Heart right ventricle (tissue), 16 donors: ENCODE data around the gene NAA10. TPM values are rescaled to one million over a fixed set of nuclear protein-coding genes. Genes with fewer than 3 reads are reported as not detected.

Experiments used
- ATAC-seq, 8 donors: fragments of 200-7000 bp; cut with Tn5 transposase; one replicate each; pipeline ENCODE4 v1.9.1; 2020; ENCODE audit warnings: mild to moderate bottlenecking in 8 of 8, moderate library complexity in 8 of 8, moderate number of reproducible peaks in 1 of 8
- DNase-seq, 2 donors: peaks; one replicate each; pipeline ENCODE4 v3.0.0-alpha.2; 2020
- H3K27ac ChIP-seq, 10 donors: fragments of 200-600 bp; sonication (generic) in 2 of 10; one replicate each; pipeline versions ENCODE4 v1.5.0 to v1.8.0; 2020 to 2022; ENCODE audit warnings: mild to moderate bottlenecking in 3 of 10
- H3K27me3 ChIP-seq, 7 donors: fragments of 200-600 bp; one replicate each; pipeline ENCODE4 v1.8.0; 2021 to 2022; ENCODE audit warnings: mild to moderate bottlenecking in 2 of 7
- H3K36me3 ChIP-seq, 9 donors: fragments of 200-600 bp; sonication (generic) in 1 of 9; one replicate each; pipeline versions ENCODE4 v1.5.0 to v1.8.0; 2020 to 2022; ENCODE audit warnings: mild to moderate bottlenecking in 2 of 9
- H3K4me1 ChIP-seq, 9 donors: fragments of 200-600 bp; sonication (generic) in 1 of 9; one replicate each; pipeline versions ENCODE4 v1.5.0 to v1.8.0; 2020 to 2022; ENCODE audit warnings: mild to moderate bottlenecking in 4 of 9
- H3K4me3 ChIP-seq, 10 donors: fragments of 200-600 bp; sonication (generic) in 2 of 10; one replicate each; pipeline versions ENCODE4 v1.5.0 to v1.8.0; 2020 to 2022; ENCODE audit warnings: mild to moderate bottlenecking in 7 of 10, moderate library complexity in 2 of 10
- H3K9me3 ChIP-seq, 11 donors: fragments of 200-600 bp in 10 of 11; sonication (generic) in 2 of 11; one replicate each; pipeline versions ENCODE4 v1.5.0 to v1.8.0; 2013 to 2022; ENCODE audit warnings: mild to moderate bottlenecking in 2 of 11, control low read depth in 1 of 11, moderate library complexity in 1 of 11
- CTCF ChIP-seq, 9 donors: fragments of 200-600 bp; sonication (generic) in 2 of 9; IDR thresholded peaks; one replicate each; pipeline versions ENCODE4 v1.5.0 to v1.8.0; 2021 to 2022; ENCODE audit warnings: antibody characterized with exemption in 9 of 9, mild to moderate bottlenecking in 5 of 9, moderate library complexity in 1 of 9
- WGBS, 2 donors: extraction: QIAGEN DNeasy Blood & Tissue Kit; methylation state at CpG; one replicate each; pipeline ENCODE4 v1.1.7; 2013; ENCODE audit warnings: inconsistent platforms in 1 of 2; 5-methylcytosine and 5-hydroxymethylcytosine counted together
- intact Hi-C, 10 donors: fragments of 100-400 bp; cut with DNase I; formaldehyde crosslinking; loops; one replicate each; pipeline versions ENCODE4 v1.11.1 to v1.14.2; 2022
- microRNA-seq, 2 donors: library from miRNA; unstranded; fragments of <30 nt; microRNA quantifications; one replicate each; pipeline ENCODE4 v1.2.0, GENCODE V29; 2021
- polyA plus RNA-seq, 2 donors: library from polyadenylated mRNA; stranded (reverse); fragments of 200-250 nt; gene quantifications; one replicate each; pipeline ENCODE4 v1.2.3, GENCODE V29; 2013
- total RNA-seq, 10 donors: library from RNA; stranded (reverse); fragmentation: NEBNext Ultra II Directional in 3 of 10; extraction: Animal tissue kit (Norgen Biotek cat#: 25700) in 3 of 10; gene quantifications; one replicate each; pipeline versions ENCODE4 v1.2.1 to v1.2.4, GENCODE V29; 2021 to 2023
- donor health status: Arrhythmogenic right ventricular cardiomyopathy.
- donor health status: ischemic (EF 13 %, LVEDD 7.1; RV severe dilation, severe dysfunction).
- donor health status: healthy with polysubstance abuse.
- donor health status: DM: no; HTN: yes; CAD: no.
- donor health status: DM: no; HTN: no; CAD: no.
- donor health status: ischemic (EF 25% LVEDD 6.9; RV normal size, moderate dysfunction).
- donor health status: ischemic (EF 25% LVEDD 5.7; RV mildly dilated, moderate dysfunction).
- donor health status: healthy.
- donor health status: DM: yes; HTN: yes; CAD: no.
- donor health status: Ischemic cardiomyopathy.
- donor health status: ischemic (EF 35%, LVEDD 5.7; RV mildly dilated, moderate dysfunction).
- donor health status: nonischemic (EF 11% LVEDD 7.7; RV severe dilation, severe dysfunction).
- donor health status: DM: yes; HTN: yes; CAD: no.
- donor health status: PGD.
- donor health status: ischemic (EF 29% LVEDD 5.4; RV normal size, mild dysfunction).
- donor health status: nonischemic (EF 23%, LVEDD 6.1; RV moderate dilation, normal function).

Gene NAA10
- total and polyA plus RNA-seq, 12 donors: 46.9 to 228 (median 62.2) TPM

DNA sequence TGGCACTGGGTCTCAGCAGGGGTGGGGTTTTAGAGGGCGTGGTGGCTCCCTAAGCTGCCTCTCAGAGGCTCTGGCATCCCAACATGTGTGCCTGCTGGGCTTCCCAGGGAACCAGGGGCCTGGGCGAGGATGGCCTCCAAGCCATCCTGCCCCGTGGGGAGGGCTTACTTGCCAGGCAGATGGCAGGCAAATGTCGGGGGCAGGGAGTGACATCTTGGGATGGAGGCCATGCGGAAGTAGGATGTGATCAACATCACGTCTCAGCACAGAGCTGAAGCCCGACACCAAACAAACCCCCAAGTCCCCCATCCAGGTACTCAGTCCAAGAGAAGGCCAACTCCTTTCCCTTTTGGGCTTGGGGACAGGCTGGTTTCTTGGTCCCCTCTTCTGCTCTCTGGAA is 53.6 kb downstream of the NAA10 start:
- H3K27ac ChIP-seq: no peak overlapping the region
- intact Hi-C loops: no loop called here
- TF ChIP-seq CTCF (IDR thresholded peaks at IDR 0.05): no peak
- ATAC-seq (no peak), DNase-seq (no peak)
- H3K27me3 ChIP-seq: peaks cover 0 to 97% (median 47%) of the 10 kb centered on the region in 7 donors
- H3K36me3 ChIP-seq: no peaks in the 10 kb centered on the region
- WGBS, 2 donors: 76 to 78% methylated on average over 6 to 7 of the region's 7 CpGs
- no peaks in the 10 kb centered on the region for H3K9me3 ChIP-seq
- peaks cover 0 to 6% (median 0%) of the 10 kb centered on the region in 9 donors for H3K4me1 ChIP-seq
- no peak overlapping the region for H3K4me3 ChIP-seq

- ATAC-seq (no peak), DNase-seq (no peak)
- Histone ChIP-seq H3K27me3 (peaks cover 0 to 100% (median 44%) of the 10 kb centered on the region in 7 donors), H3K4me3 (no peak overlapping the region), H3K9me3 (no peaks in the 10 kb centered on the region), H3K4me1 (peaks cover 0 to 4% (median 0%) of the 10 kb centered on the region in 9 donors), H3K36me3 (no peaks in the 10 kb centered on the region), H3K27ac (no peak overlapping the region)
- no peak for TF ChIP-seq CTCF (IDR thresholded peaks at IDR 0.05)
- intact Hi-C loops: no loop called here
- 12 to 26% methylated on average over 5 to 6 of the region's 6 CpGs for WGBS, 2 donors
Measured at GRCh38 chrX:153880440-153880815, 54.4 kb downstream of the NAA10 start.

GRCh38 chrX:153879741-153880439 is 54.9 kb downstream of the NAA10 start:
- H3K4me1 ChIP-seq: no peaks in the 10 kb centered on the region
- H3K9me3 ChIP-seq: no peaks in the 10 kb centered on the region
- 46 to 55% methylated on average over 10 to 12 of the region's 12 CpGs for WGBS, 2 donors
- ATAC-seq (no peak), DNase-seq (no peak)
- intact Hi-C loops: no loop called here
- no peak for TF ChIP-seq CTCF (IDR thresholded peaks at IDR 0.05)
- H3K4me3 ChIP-seq: no peak overlapping the region
- H3K27ac ChIP-seq: no peak overlapping the region
- no peaks in the 10 kb centered on the region for H3K36me3 ChIP-seq
- H3K27me3 ChIP-seq: peaks cover 0 to 100% (median 38%) of the 10 kb centered on the region in 7 donors

Small RNA genes within 50 kb of the gene (microRNA-seq; reads per million reads assigned to microRNA genes)
- gene MIR3202-1: 0 reads per million in 2 donors
- 0 reads per million in 2 donors for gene MIR3202-2

Other genes starting within 250 kb of the NAA10 start
- 100 to 1,000 TPM; 150 to 238 (median 186) TPM for gene SLC6A8, start 247.1 kb downstream of the NAA10 start, total RNA-seq
- gene SLC6A8, start 247.1 kb downstream of the NAA10 start, polyA plus RNA-seq: 100 to 1,000 TPM; 128 to 155 TPM
- 100 to 1,000 TPM in 3 of 10 donors, 10 to 100 TPM in 7; 70.2 to 140 (median 85.4) TPM for gene BCAP31, start 210.7 kb downstream of the NAA10 start, total RNA-seq
- gene BCAP31, start 210.7 kb downstream of the NAA10 start, polyA plus RNA-seq: 100 to 1,000 TPM in 1 of 2 donors, 10 to 100 TPM in 1; 82.2 to 164 TPM
- 10 to 100 TPM; 11.0 to 24.2 (median 14.4) TPM for gene ABCD1, start 210.2 kb downstream of the NAA10 start, total RNA-seq
- 10 to 100 TPM in 1 of 2 donors, 1 to 10 TPM in 1; 9.3 to 15.3 TPM for gene ABCD1, start 210.2 kb downstream of the NAA10 start, polyA plus RNA-seq
- gene PLXNB3, start 170.8 kb downstream of the NAA10 start, total RNA-seq: 1 to 10 TPM; 2.1 to 5.8 (median 4.3) TPM
- 1 to 10 TPM; 1.1 to 8.1 TPM for gene PLXNB3, start 170.8 kb downstream of the NAA10 start, polyA plus RNA-seq
- 10 to 100 TPM; 20.3 to 52.7 (median 44.8) TPM for gene SRPK3, start 154.0 kb downstream of the NAA10 start, total RNA-seq
- gene SRPK3, start 154.0 kb downstream of the NAA10 start, polyA plus RNA-seq: 10 to 100 TPM in 1 of 2 donors, 1 to 10 TPM in 1; 9.9 to 52.2 TPM
- 10 to 100 TPM; 58.7 to 86.9 (median 74.5) TPM for gene IDH3G, start 140.7 kb downstream of the NAA10 start, total RNA-seq
- gene IDH3G, start 140.7 kb downstream of the NAA10 start, polyA plus RNA-seq: 10 to 100 TPM; 73.4 to 97.2 TPM
- gene SSR4, start 140.4 kb downstream of the NAA10 start, total RNA-seq: 100 to 1,000 TPM in 9 of 10 donors, 10 to 100 TPM in 1; 94.1 to 227 (median 144) TPM
- 100 to 1,000 TPM; 477 to 551 TPM for gene SSR4, start 140.4 kb downstream of the NAA10 start, polyA plus RNA-seq
- gene PDZD4, start 104.5 kb downstream of the NAA10 start, total RNA-seq: 1 to 10 TPM; 1.2 to 3.0 (median 2.0) TPM
- gene PDZD4, start 104.5 kb downstream of the NAA10 start, polyA plus RNA-seq: 1 to 10 TPM; 2.4 to 4.5 TPM
- 1 to 10 TPM; 1.1 to 5.6 (median 2.8) TPM for gene L1CAM, start 48.9 kb downstream of the NAA10 start, total RNA-seq
- gene L1CAM, start 48.9 kb downstream of the NAA10 start, polyA plus RNA-seq: 1 to 10 TPM; 2.4 to 2.6 TPM
- 1 to 10 TPM; 1.4 to 4.9 (median 2.1) TPM for gene AVPR2, start 30.4 kb downstream of the NAA10 start, total RNA-seq
- gene AVPR2, start 30.4 kb downstream of the NAA10 start, polyA plus RNA-seq: 1 to 10 TPM; 6.6 to 8.9 TPM
- 10 to 100 TPM in 4 of 10 donors, 1 to 10 TPM in 6; 5.5 to 25.3 (median 8.2) TPM for gene ARHGAP4, start 8.8 kb downstream of the NAA10 start, total RNA-seq
- 10 to 100 TPM; 19.1 to 65.5 TPM for gene ARHGAP4, start 8.8 kb downstream of the NAA10 start, polyA plus RNA-seq
- 10 to 100 TPM in 4 of 10 donors, 1 to 10 TPM in 6; 7.0 to 17.0 (median 9.6) TPM for gene RENBP, start 9.6 kb upstream of the NAA10 start, total RNA-seq
- gene RENBP, start 9.6 kb upstream of the NAA10 start, polyA plus RNA-seq: 10 to 100 TPM in 1 of 2 donors, 1 to 10 TPM in 1; 6.0 to 16.6 TPM
- 10 to 100 TPM; 26.5 to 41.6 (median 31.7) TPM for gene HCFC1, start 36.8 kb upstream of the NAA10 start, total RNA-seq
- 10 to 100 TPM; 12.3 to 13.9 TPM for gene HCFC1, start 36.8 kb upstream of the NAA10 start, polyA plus RNA-seq
- gene TMEM187, start 37.7 kb upstream of the NAA10 start, total RNA-seq: 10 to 100 TPM in 3 of 10 donors, 1 to 10 TPM in 7; 4.8 to 13.2 (median 8.0) TPM
- gene TMEM187, start 37.7 kb upstream of the NAA10 start, polyA plus RNA-seq: 1 to 10 TPM; 3.4 to 7.2 TPM
- 10 to 100 TPM; 18.2 to 59.0 (median 27.1) TPM for gene IRAK1, start 84.9 kb upstream of the NAA10 start, total RNA-seq
- 10 to 100 TPM; 26.4 to 58.7 TPM for gene IRAK1, start 84.9 kb upstream of the NAA10 start, polyA plus RNA-seq
- gene MECP2, start 162.7 kb upstream of the NAA10 start, total RNA-seq: 10 to 100 TPM; 33.5 to 39.3 (median 37.6) TPM
- 10 to 100 TPM; 14.0 to 18.5 TPM for gene MECP2, start 162.7 kb upstream of the NAA10 start, polyA plus RNA-seq
- gene OPN1LW, start 209.2 kb upstream of the NAA10 start, total RNA-seq: not detected
- gene OPN1LW, start 209.2 kb upstream of the NAA10 start, polyA plus RNA-seq: not detected
- not detected for gene OPN1MW, start 247.6 kb upstream of the NAA10 start, total RNA-seq
- not detected for gene OPN1MW, start 247.6 kb upstream of the NAA10 start, polyA plus RNA-seq